ENCODE results near the gene RAPGEF4.
A peak's percentile ranks its signal among the peaks of the same experiment; 100 is the strongest.

The RAPGEF4 gene

DNA sequence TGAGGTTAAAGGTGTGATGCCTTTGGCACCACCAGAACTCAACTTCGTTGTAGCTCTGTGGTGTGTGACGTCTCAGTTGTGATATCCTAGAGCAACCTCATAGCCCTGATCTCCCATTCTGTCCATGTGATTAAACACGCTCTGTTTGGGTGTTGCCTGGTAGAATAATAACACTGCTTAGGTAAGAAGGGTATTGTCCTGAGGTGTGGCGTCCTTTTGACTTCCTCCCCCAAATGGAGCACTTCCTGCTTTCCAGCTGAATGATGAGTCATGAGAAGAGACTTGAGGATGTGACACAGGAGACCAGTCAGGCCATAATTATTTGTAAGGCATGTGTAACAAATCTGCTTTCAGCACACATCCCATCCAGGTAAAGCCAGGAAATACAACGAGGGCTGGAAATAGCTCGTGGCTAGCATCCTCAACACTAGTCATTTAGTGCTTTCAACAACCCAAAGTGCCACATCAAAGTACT is 100.7 kb downstream of the RAPGEF4 start:
- TF ChIP-seq, protein P1, sequence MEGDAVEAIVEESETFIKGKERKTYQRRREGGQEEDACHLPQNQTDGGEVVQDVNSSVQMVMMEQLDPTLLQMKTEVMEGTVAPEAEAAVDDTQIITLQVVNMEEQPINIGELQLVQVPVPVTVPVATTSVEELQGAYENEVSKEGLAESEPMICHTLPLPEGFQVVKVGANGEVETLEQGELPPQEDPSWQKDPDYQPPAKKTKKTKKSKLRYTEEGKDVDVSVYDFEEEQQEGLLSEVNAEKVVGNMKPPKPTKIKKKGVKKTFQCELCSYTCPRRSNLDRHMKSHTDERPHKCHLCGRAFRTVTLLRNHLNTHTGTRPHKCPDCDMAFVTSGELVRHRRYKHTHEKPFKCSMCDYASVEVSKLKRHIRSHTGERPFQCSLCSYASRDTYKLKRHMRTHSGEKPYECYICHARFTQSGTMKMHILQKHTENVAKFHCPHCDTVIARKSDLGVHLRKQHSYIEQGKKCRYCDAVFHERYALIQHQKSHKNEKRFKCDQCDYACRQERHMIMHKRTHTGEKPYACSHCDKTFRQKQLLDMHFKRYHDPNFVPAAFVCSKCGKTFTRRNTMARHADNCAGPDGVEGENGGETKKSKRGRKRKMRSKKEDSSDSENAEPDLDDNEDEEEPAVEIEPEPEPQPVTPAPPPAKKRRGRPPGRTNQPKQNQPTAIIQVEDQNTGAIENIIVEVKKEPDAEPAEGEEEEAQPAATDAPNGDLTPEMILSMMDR (conservative IDR thresholded peaks at IDR 0.05; ENCODE audit: low read depth), result no peak
- CTCF ChIA-PET, result interaction anchor here (0.6 to 1.3 kb wide), 2 partner anchors 95 to 1262 kb away, joined by 3 read pairs; no protein-coding TSS in a partner anchor
- POLR2A ChIA-PET (ENCODE audit: low non-redundant PET), result no interaction called here
- DNase-seq (ENCODE audit: low spot score), result peak; percentile 85
- no peak overlapping the region for H3K27ac ChIP-seq

GRCh38 chr2:172836827-172837226 is 101.2 kb downstream of the RAPGEF4 start:
- POLR2A ChIA-PET (ENCODE audit: low non-redundant PET), result no interaction called here
- H3K27ac ChIP-seq, result no peak overlapping the region
- TF ChIP-seq, protein P1 (conservative IDR thresholded peaks at IDR 0.05; ENCODE audit: low read depth), result no peak
- CTCF ChIA-PET, result interaction anchor here (0.6 to 1.3 kb wide), 2 partner anchors 95 to 1262 kb away, joined by 3 read pairs; no protein-coding TSS in a partner anchor
- no peak for DNase-seq (ENCODE audit: low spot score)

DNA sequence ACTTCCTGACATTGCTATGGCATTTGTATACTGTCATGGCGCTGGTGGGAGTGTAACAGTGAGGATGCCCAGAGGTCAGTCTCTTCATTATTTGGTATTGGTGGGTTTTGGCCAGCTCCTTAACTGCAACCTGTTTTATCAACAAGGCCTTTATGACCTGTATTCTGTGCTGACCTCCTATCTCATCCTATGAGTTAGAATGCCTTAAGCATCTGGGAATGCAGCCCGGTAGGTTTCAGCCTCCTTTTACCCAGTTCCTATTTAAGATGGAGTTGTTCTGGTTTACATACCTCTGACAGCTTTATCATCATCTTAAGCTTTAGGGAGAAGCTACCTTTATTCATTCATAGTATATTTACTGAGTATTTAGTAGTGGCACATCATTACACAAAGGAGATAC is 103.8 kb downstream of the RAPGEF4 start:
- ChIA-PET CTCF (interaction anchor here (1.1 kb wide), 1 partner anchor 93 kb away, joined by 6 read pairs; no protein-coding TSS in a partner anchor), POLR2A (ENCODE audit: low non-redundant PET) (no interaction called here)
- TF ChIP-seq, protein P1 (conservative IDR thresholded peaks at IDR 0.05; ENCODE audit: low read depth), result no peak
- no peak overlapping the region for H3K27ac ChIP-seq
- DNase-seq (ENCODE audit: low spot score), result no peak

DNA sequence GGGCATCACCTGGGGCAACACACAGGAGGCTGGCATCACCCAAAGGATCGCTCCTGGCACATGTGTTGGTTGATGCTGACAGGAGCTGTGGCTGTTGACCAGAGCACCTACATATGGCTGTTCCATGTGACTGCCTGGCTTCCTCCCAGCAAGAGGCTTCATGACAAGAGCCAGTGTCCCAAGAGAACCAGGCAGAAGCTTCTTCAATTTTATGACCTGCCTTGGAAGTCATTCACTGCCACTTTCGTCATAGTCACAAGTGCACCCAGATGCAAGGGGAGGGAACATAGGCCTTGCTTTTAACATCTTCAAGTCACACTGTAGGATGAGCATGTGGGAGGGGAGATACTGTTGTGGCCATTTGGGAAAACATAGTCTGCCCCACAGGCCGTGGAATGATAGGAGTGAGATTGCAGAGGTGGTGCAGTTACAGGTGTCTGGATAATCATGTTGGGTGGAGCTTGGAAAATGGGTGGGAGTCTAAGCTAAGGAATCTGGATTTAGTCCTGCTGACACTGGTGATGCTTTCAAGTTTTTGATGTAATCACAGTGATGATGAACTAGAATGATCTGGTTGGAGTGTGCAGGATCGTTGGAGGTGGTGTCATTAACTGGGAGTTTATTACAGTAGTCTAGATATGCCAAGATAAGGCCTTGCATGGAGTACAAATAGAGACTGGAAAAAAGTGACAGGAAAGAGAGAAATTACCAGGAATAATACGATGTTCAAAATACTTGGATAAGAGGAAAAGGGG is 107.0 kb downstream of the RAPGEF4 start:
- ChIA-PET CTCF (interaction anchor here (0.6 to 0.7 kb wide), 2 partner anchors 13 to 20 kb away, joined by 3 read pairs; no protein-coding TSS in a partner anchor), POLR2A (ENCODE audit: low non-redundant PET) (no interaction called here)
- no peak overlapping the region for H3K27ac ChIP-seq
- TF ChIP-seq, protein P1 (conservative IDR thresholded peaks at IDR 0.05; ENCODE audit: low read depth), result no peak
- no peak for DNase-seq (ENCODE audit: low spot score)

DNA sequence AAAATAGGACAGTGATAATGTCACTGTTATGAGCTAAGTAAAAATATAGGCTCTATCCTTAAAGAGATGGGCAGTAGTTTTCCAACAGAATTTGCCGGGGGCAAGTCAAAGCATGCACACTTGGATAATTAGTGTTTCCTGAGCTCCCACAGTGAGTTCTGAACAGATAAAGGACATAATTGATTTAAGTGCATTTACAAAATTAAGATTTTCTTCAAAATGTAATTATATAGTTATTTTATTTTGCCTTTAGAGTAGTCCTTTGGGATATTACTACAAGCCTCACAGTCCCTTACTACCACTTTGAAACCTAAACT is 107.6 kb downstream of the RAPGEF4 start:
- DNase-seq (ENCODE audit: low spot score), result no peak
- POLR2A ChIA-PET (ENCODE audit: low non-redundant PET), result no interaction called here
- H3K27ac ChIP-seq, result no peak overlapping the region
- CTCF ChIA-PET, result no interaction called here
- TF ChIP-seq, protein P1 (conservative IDR thresholded peaks at IDR 0.05; ENCODE audit: low read depth), result no peak

DNA sequence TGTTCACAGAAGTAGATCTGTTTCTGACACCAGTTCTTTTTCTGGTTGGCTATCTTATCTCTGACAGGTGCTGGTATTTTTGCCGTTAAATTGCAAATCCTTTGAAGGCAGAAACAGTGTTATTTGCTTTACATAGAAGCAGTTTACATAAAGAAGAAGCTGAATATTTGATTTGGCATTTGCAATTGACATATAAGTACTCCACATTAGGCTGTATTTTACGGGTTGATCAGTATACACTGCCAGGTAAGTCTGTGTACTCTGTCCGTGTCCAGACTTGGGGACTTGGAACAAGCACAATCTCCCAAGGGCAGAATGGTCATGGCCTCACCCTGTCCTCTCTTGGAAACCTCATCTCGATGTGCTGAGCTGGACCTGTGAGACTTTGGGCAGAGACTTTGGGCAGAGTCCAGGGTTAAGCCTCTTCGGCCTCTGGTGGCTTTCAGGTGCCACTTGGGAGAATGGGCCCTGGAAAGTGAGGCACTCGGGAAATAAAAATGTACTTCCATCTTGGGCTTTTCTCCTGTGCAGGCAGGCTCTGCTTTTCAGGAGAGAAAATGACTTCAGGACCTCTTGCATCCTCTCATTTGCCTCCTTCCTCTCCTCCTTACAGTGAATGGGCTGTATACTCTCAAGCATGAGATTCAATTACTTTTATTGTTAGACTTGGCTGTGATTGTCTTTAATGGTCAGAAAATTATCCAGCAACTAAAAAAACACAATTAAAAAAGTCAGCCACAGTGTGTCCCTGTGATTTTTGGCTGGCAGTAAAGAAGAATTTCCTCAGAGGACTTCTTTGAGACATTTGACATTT is 108.5 kb downstream of the RAPGEF4 start:
- TF ChIP-seq, protein P1 (conservative IDR thresholded peaks at IDR 0.05; ENCODE audit: low read depth), result no peak
- CTCF ChIA-PET, result no interaction called here
- POLR2A ChIA-PET (ENCODE audit: low non-redundant PET), result no interaction called here
- no peak for DNase-seq (ENCODE audit: low spot score)
- H3K27ac ChIP-seq, result no peak overlapping the region
